ENCODE data around the gene OR2T34.
"Not testable (repeated sequence)": the region's sequence is repeated elsewhere in the genome, so short reads cannot be mapped to it uniquely, and the experiment has no call there.

OR2T34 gene

DNA sequence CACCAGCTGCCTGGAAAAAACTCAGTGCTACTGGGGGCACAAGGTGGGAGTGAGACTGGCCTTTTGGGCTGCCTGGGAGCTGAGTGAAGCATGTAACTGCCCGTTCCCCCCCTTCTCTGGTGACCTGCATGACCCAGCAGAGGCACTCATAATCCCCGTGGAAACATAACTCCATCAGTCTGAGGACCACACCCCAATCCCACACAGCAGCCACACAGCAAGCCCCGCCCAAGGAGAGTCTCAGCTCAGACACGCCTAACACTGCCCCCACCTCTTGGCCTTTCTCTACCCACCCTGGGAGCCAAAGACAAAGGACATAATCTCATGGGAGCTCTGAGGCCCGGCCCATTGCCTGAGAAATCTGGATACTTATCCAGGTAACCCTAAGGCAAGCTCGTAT, 23.5 kb downstream of the OR2T34 start:
- not testable (repeated sequence) for DNase-seq (ENCODE audit: low read depth in 2 of 2)

DNA sequence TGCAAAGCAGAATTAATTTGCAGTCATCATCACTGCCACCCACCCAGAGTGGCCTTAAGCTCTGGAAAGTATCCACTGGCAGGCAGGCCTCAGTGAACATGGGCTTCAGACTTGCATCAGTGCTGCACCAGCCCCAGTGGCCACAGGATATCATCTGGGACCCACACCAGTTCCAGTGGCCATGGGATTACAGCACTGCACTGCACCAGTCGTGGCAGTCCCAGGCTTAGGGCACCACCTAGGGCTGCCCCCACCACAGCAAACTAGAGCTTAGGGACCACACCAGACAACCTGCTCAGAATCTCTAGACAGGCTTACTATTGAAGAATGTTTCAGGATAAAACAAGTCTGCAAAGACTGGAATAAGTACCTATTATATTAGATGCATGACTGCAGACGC, 27.2 kb downstream of the OR2T34 start:
- DNase-seq (ENCODE audit: low read depth in 2 of 2) = not testable (repeated sequence)

DNA sequence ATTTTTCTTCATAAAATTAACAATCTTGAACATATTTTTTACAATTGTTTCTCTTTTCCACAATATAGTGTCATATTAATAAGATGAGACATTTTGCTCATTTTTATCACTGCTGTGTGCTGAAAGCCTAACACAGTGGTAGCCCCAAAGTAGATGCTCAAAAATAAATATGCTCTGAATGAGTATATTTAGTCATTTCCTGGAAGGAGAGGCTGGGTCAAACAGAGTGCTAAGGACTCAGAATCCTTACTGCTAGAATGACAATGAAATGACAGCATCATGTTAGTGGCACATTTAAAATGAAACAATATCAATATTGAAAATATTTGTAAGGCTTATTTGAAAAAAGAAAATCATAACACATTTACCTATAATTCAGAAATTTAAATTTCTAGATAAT, 37.1 kb downstream of the OR2T34 start:
- not testable (repeated sequence) for DNase-seq (ENCODE audit: low read depth in 2 of 2)

Data from stimulated activated CD8-positive, alpha-beta memory T cell treated with anti-CD3 and anti-CD28 coated beads, Interleukin-15, amount 100 ng/mL, for 48 hours (primary cell).